H9 (cell line): ENCODE measurements around the gene TAF9B. TPM values are rescaled to one million over a fixed set of nuclear protein-coding genes. Genes with fewer than 3 reads are reported as not detected.

ENCODE experiments used
- DNase-seq: peaks from one replicate; pipeline ENCODE4 v3.0.0-alpha.2; 2017
- H2AFZ ChIP-seq: one replicate; pipeline ENCODE4 v1.6.1; 2013; ENCODE audit warnings: mild to moderate bottlenecking, low read length, control low read depth, moderate library complexity
- H2AK5ac ChIP-seq: 2 replicates; pipeline ENCODE4 v1.6.1; 2013; ENCODE audit warnings: low read length, control low read depth, mixed read lengths; ENCODE audit not compliant: insufficient read length
- H2BK120ac ChIP-seq: one replicate; pipeline ENCODE4 v1.6.1; 2013; ENCODE audit warnings: low read depth, mild to moderate bottlenecking, low read length, control low read depth, inconsistent platforms; ENCODE audit not compliant: poor library complexity, severe bottlenecking
- H2BK12ac ChIP-seq: 2 replicates; pipeline ENCODE4 v1.6.1; 2013; ENCODE audit warnings: low read length, control low read depth, mixed read lengths, low read depth; ENCODE audit not compliant: insufficient read length
- H2BK15ac ChIP-seq: 2 replicates; pipeline ENCODE4 v1.6.1; 2013; ENCODE audit warnings: low read depth, low read length, control low read depth
- H2BK20ac ChIP-seq: one replicate; pipeline ENCODE4 v1.6.1; 2013; ENCODE audit warnings: low read depth, mild to moderate bottlenecking, low read length, control low read depth, inconsistent platforms; ENCODE audit not compliant: poor library complexity, severe bottlenecking
- H2BK5ac ChIP-seq: 2 replicates; pipeline ENCODE4 v1.6.1; 2013; ENCODE audit warnings: low read length, control low read depth, mixed read lengths; ENCODE audit not compliant: insufficient read length
- H3K14ac ChIP-seq: 2 replicates; pipeline ENCODE4 v1.6.1; 2013; ENCODE audit warnings: low read length, control low read depth; ENCODE audit not compliant: insufficient read depth
- H3K18ac ChIP-seq: 2 replicates; pipeline ENCODE4 v1.6.1; 2013; ENCODE audit warnings: low read depth, mild to moderate bottlenecking, mixed read lengths, low read length, control low read depth; ENCODE audit not compliant: insufficient read length
- H3K23ac ChIP-seq: 2 replicates; pipeline ENCODE4 v1.6.1; 2013; ENCODE audit warnings: low read length, control low read depth, mixed read lengths, low read depth; ENCODE audit not compliant: insufficient read length
- H3K23me2 ChIP-seq: 2 replicates; pipeline ENCODE4 v1.6.1; 2013; ENCODE audit warnings: low read depth, mild to moderate bottlenecking, mixed read lengths, low read length, control low read depth; ENCODE audit not compliant: insufficient read length, poor library complexity, severe bottlenecking
- H3K27ac ChIP-seq: 2 replicates; pipeline ENCODE4 v1.5.1; 2013; ENCODE audit warnings: low read length, control low read depth, mixed read lengths, low read depth; ENCODE audit not compliant: insufficient read length
- H3K27me3 ChIP-seq: 2 replicates; pipeline ENCODE4 v1.6.1; 2013; ENCODE audit warnings: low read length, control low read depth, inconsistent platforms; ENCODE audit not compliant: insufficient read depth
- H3K4ac ChIP-seq: 2 replicates; pipeline ENCODE4 v1.6.1; 2013; ENCODE audit warnings: low read depth, mild to moderate bottlenecking, control low read depth, inconsistent platforms, low read length, moderate library complexity
- H3K4me1 ChIP-seq: 2 replicates; pipeline ENCODE4 v1.6.1; 2013; ENCODE audit warnings: low read length, control low read depth, inconsistent platforms; ENCODE audit not compliant: insufficient read depth
- H3K4me2 ChIP-seq: 2 replicates; pipeline ENCODE4 v1.6.1; 2013; ENCODE audit warnings: low read length, control low read depth, mixed read lengths; ENCODE audit not compliant: insufficient read length, insufficient read depth
- H3K56ac ChIP-seq: 2 replicates; pipeline ENCODE4 v1.6.1; 2013; ENCODE audit warnings: low read depth, mild to moderate bottlenecking, mixed read lengths, low read length, control low read depth; ENCODE audit not compliant: insufficient read length
- H3K79me1 ChIP-seq: 2 replicates; pipeline ENCODE4 v1.6.1; 2013; ENCODE audit warnings: low read depth, mild to moderate bottlenecking, moderate library complexity, low read length, control low read depth, inconsistent platforms; ENCODE audit not compliant: insufficient read depth, poor library complexity, severe bottlenecking
- H3K79me2 ChIP-seq: 2 replicates; pipeline ENCODE4 v1.6.1; 2013; ENCODE audit warnings: low read length, control low read depth, inconsistent platforms; ENCODE audit not compliant: insufficient read depth
- H3K9ac ChIP-seq: 2 replicates; pipeline ENCODE4 v1.6.1; 2013; ENCODE audit warnings: low read length, control low read depth, mixed read lengths; ENCODE audit not compliant: insufficient read length; ENCODE audit errors: extremely low read depth
- H3K9me3 ChIP-seq: one replicate; pipeline ENCODE4 v1.6.1; 2013; ENCODE audit warnings: low read depth, low read length, inconsistent platforms; ENCODE audit not compliant: control insufficient read depth
- H3T11ph ChIP-seq: one replicate; pipeline ENCODE4 v1.6.1; 2013; ENCODE audit warnings: mild to moderate bottlenecking, low read length, control low read depth, inconsistent platforms
- H4K20me1 ChIP-seq: one replicate; pipeline ENCODE4 v1.6.1; 2013; ENCODE audit not compliant: control insufficient read depth, insufficient read length, insufficient read depth
- H4K5ac ChIP-seq: 2 replicates; pipeline ENCODE4 v1.6.1; 2013; ENCODE audit warnings: low read depth, mild to moderate bottlenecking, mixed read lengths, low read length, control low read depth; ENCODE audit not compliant: insufficient read length
- H4K8ac ChIP-seq: replicated peaks from 2 replicates; pipeline ENCODE4 v1.6.1; 2013; ENCODE audit warnings: low read length, control low read depth, mixed read lengths, low read depth; ENCODE audit not compliant: insufficient read length
- H4K91ac ChIP-seq: 2 replicates; pipeline ENCODE4 v1.6.1; 2013; ENCODE audit warnings: low read depth, mild to moderate bottlenecking, moderate library complexity, mixed read lengths, low read length, control low read depth; ENCODE audit not compliant: insufficient read length
- H3K27ac Mint-ChIP-seq, 3 experiments: 2 replicates in 2 of 3; 3 replicates in 1 of 3; pipeline ENCODE4 v1.8.0; 2020 to 2021; ENCODE audit warnings: mixed read lengths in 3 of 3, mild to moderate bottlenecking in 1 of 3, moderate library complexity in 1 of 3
- H3K27me3 Mint-ChIP-seq: 2 replicates; pipeline ENCODE4 v1.8.0; 2021; ENCODE audit warnings: low read depth, mild to moderate bottlenecking, moderate library complexity, mixed read lengths
- H3K36me3 Mint-ChIP-seq, 3 experiments: 2 replicates in 2 of 3; 3 replicates in 1 of 3; pipeline ENCODE4 v1.8.0; 2020 to 2021; ENCODE audit warnings: low read depth in 3 of 3, mixed read lengths in 3 of 3; ENCODE audit not compliant: insufficient read depth in 1 of 3
- H3K4me1 Mint-ChIP-seq, 2 experiments: 2 replicates each; pipeline ENCODE4 v1.8.0; 2020; ENCODE audit warnings: mixed read lengths in 2 of 2
- H3K4me3 Mint-ChIP-seq, 2 experiments: 2 replicates in 1 of 2; 3 replicates in 1 of 2; pipeline ENCODE4 v1.8.0; 2020 to 2021; ENCODE audit warnings: mild to moderate bottlenecking in 2 of 2, mixed read lengths in 2 of 2, moderate library complexity in 1 of 2
- H3K9me3 Mint-ChIP-seq, 2 experiments: 2 replicates in 1 of 2; 3 replicates in 1 of 2; pipeline ENCODE4 v1.8.0; 2020; ENCODE audit warnings: mild to moderate bottlenecking in 2 of 2, mixed read lengths in 2 of 2, moderate library complexity in 1 of 2
- CTCF ChIP-seq: fragments of 200-600 bp; sonication (generic); conservative IDR thresholded peaks from 3 replicates; pipeline ENCODE4 v1.8.0; 2021; ENCODE audit warnings: antibody characterized with exemption, mild to moderate bottlenecking
- WGBS: extraction: QIAGEN DNeasy Blood & Tissue Kit; methylation state at CpG from one replicate; pipeline ENCODE4 v1.1.7; 2013; ENCODE audit warnings: missing lambda C conversion rate, low lambda C conversion rate, mixed read lengths; ENCODE audit not compliant: insufficient read length; ENCODE audit errors: extremely low coverage; 5-methylcytosine and 5-hydroxymethylcytosine counted together
- total RNA-seq: library from RNA; stranded (reverse); gene quantifications from 2 replicates; pipeline ENCODE4 v1.2.1, GENCODE V29; 2021

The TAF9B gene
- total RNA-seq, 1 experiment from 2014 or later = 34.9 TPM

- Histone ChIP-seq H3K9ac (no peak overlapping the region), H2AK5ac (no peak overlapping the region), H4K20me1 (peaks cover 2% of the 10 kb centered on the region), H3K23ac (no peak overlapping the region), H2BK120ac (no peak overlapping the region), H2BK12ac (no peak overlapping the region), H3K18ac (no peak overlapping the region), H3K4me2 (no peak overlapping the region), H2BK5ac (no peak overlapping the region), H2BK20ac (no peak overlapping the region), H3K27me3 (no peaks in the 10 kb centered on the region), H3K4ac (no peak overlapping the region), H3T11ph (no peak overlapping the region), H3K14ac (no peak overlapping the region), H3K79me1 (no peaks in the 10 kb centered on the region), H3K27ac (no peak overlapping the region), H4K91ac (no peak overlapping the region), H3K4me1 (no peaks in the 10 kb centered on the region), H4K5ac (no peak overlapping the region), H3K9me3 (peaks cover 4% of the 10 kb centered on the region), H3K23me2 (no peaks in the 10 kb centered on the region), H2AFZ (no peak overlapping the region), H2BK15ac (no peak overlapping the region), H3K56ac (no peak overlapping the region), H3K79me2 (no peaks in the 10 kb centered on the region), H4K8ac (no peak overlapping the region)
- Mint-ChIP-seq H3K36me3 (peaks cover 49 to 80% (median 77%) of the 10 kb centered on the region in 3 experiments), H3K27ac (no peak overlapping the region), H3K9me3 (peaks cover 59 to 62% of the 10 kb centered on the region in 2 experiments), H3K4me1 (no peaks in the 10 kb centered on the region), H3K4me3 (no peak overlapping the region), H3K27me3 (no peaks in the 10 kb centered on the region)
- DNase-seq = no peak
- WGBS = no CpG with 5 or more reads among the region's 2 CpGs
- peak; percentile 28; the same call in 1 of the 3 replicates for TF ChIP-seq CTCF
These were observed 15.1 kb downstream of the TAF9B start for GRCh38 chrX:78124307-78124706.
